HEK293 (cell line): ENCODE data around the gene NUBPL.
"Not testable (repeated sequence)": the region's sequence is repeated elsewhere in the genome, so short reads cannot be mapped to it uniquely, and the experiment has no call there.

Source experiments
- CTCF ChIA-PET: fragments of 350-600 bp; formaldehyde crosslinking; extraction: SDS; loops from one replicate; lab custom pipeline; 2021; ENCODE audit warnings: antibody characterized with exemption; lab: Yijun Ruan, JAX
- POLR2A ChIA-PET: fragments of 300-600 bp; formaldehyde crosslinking; extraction: SDS; loops from one replicate; lab custom pipeline; 2020; ENCODE audit warnings: antibody characterized with exemption, inconsistent platforms; lab: Yijun Ruan, JAX
- H3K27ac ChIP-seq: fragments of 200-500 bp; sonication (Bioruptor generic); 2 replicates; pipeline ENCODE4 v1.5.1; 2014; ENCODE audit warnings: low read depth, low read length, control low read depth, inconsistent platforms; ENCODE audit errors: extremely low read depth
- H3K36me3 ChIP-seq, 2 experiments: fragments of 200-500 bp in 1 of 2; sonication (Bioruptor generic) in 1 of 2; 1 replicate in 1 of 2; 2 replicates in 1 of 2; pipeline ENCODE4 v1.5.1; 2014 to 2017; ENCODE audit warnings: inconsistent platforms in 2 of 2, low read length in 2 of 2; ENCODE audit not compliant: control insufficient read depth in 2 of 2, insufficient read depth in 1 of 2
- H3K4me1 ChIP-seq: fragments of 200-500 bp; sonication (Bioruptor generic); 2 replicates; pipeline ENCODE4 v1.5.1; 2014; ENCODE audit warnings: mild to moderate bottlenecking, low read length, inconsistent platforms; ENCODE audit not compliant: control insufficient read depth, insufficient read depth
- H3K4me3 ChIP-seq: 2 replicates; pipeline ENCODE4 v1.5.1; 2011; ENCODE audit warnings: low read depth, mild to moderate bottlenecking, control low read depth, low read length, moderate library complexity
- H3K9me3 ChIP-seq: fragments of 200-500 bp; sonication (Bioruptor generic); 2 replicates; pipeline ENCODE4 v1.5.1; 2014; ENCODE audit warnings: low read depth, low read length, inconsistent platforms; ENCODE audit not compliant: control insufficient read depth, insufficient read depth
- GLI2 ChIP-seq: fragments of 450-650 bp; formaldehyde crosslinking; IDR thresholded peaks from 2 replicates; pipeline ENCODE4; 2017; ENCODE audit warnings: missing biosample characterization, missing genetic modification characterization, low read depth, borderline replicate concordance
- REST ChIP-seq: fragments of 450-650 bp; formaldehyde crosslinking; IDR thresholded peaks from 2 replicates; pipeline ENCODE4 v1.5.1; 2016; ENCODE audit warnings: missing biosample characterization, missing genetic modification characterization
- ZBTB11 ChIP-seq: fragments of 450-650 bp; formaldehyde crosslinking; conservative IDR thresholded peaks from 2 replicates; pipeline ENCODE4 v1.5.1; 2016; ENCODE audit warnings: low read depth, missing biosample characterization, missing genetic modification characterization
- ZBTB8A ChIP-seq: fragments of 450-650 bp; formaldehyde crosslinking; IDR thresholded peaks from 2 replicates; pipeline ENCODE4 v1.5.1; 2016; ENCODE audit warnings: missing biosample characterization, missing genetic modification characterization
- ZNF140 ChIP-seq: fragments of 450-650 bp; formaldehyde crosslinking; IDR thresholded peaks from 2 replicates; pipeline ENCODE4 v1.5.1; 2016; ENCODE audit warnings: missing biosample characterization, missing genetic modification characterization
- ZNF19 ChIP-seq: fragments of 450-650 bp; formaldehyde crosslinking; IDR thresholded peaks from 2 replicates; pipeline ENCODE4; 2016; ENCODE audit warnings: missing biosample characterization, missing genetic modification characterization, low read depth
- ZNF202 ChIP-seq: fragments of 450-650 bp; formaldehyde crosslinking; IDR thresholded peaks from 2 replicates; pipeline ENCODE4 v1.5.1; 2016; ENCODE audit warnings: missing biosample characterization, missing genetic modification characterization, borderline replicate concordance
- ZNF266 ChIP-seq: fragments of 450-650 bp; formaldehyde crosslinking; IDR thresholded peaks from 2 replicates; pipeline ENCODE4 v1.5.1; 2016; ENCODE audit warnings: missing biosample characterization, missing genetic modification characterization, low read depth
- ZNF354C ChIP-seq: fragments of 450-650 bp; formaldehyde crosslinking; IDR thresholded peaks from 2 replicates; pipeline ENCODE4 v1.5.1; 2016; ENCODE audit warnings: missing biosample characterization, missing genetic modification characterization, low read depth, borderline replicate concordance
- ZNF394 ChIP-seq: fragments of 450-650 bp; formaldehyde crosslinking; IDR thresholded peaks from 2 replicates; pipeline ENCODE4 v1.5.1; 2016; ENCODE audit warnings: missing biosample characterization, missing genetic modification characterization, mild to moderate bottlenecking, moderate library complexity, borderline replicate concordance
- ZNF426 ChIP-seq: fragments of 450-650 bp; formaldehyde crosslinking; IDR thresholded peaks from 2 replicates; pipeline ENCODE4 v1.5.1; 2017; ENCODE audit warnings: missing biosample characterization, missing genetic modification characterization, mild to moderate bottlenecking, inconsistent platforms, moderate library complexity
- ZNF433 ChIP-seq: fragments of 450-650 bp; formaldehyde crosslinking; IDR thresholded peaks from 2 replicates; pipeline ENCODE4 v1.5.1; 2016; ENCODE audit warnings: missing biosample characterization, missing genetic modification characterization, low read depth
- ZNF510 ChIP-seq: fragments of 450-650 bp; formaldehyde crosslinking; IDR thresholded peaks from 2 replicates; pipeline ENCODE4 v1.5.1; 2018; ENCODE audit warnings: mild to moderate bottlenecking, missing genetic modification characterization, missing biosample characterization; ENCODE audit not compliant: insufficient replicate concordance
- ZNF518A ChIP-seq: fragments of 450-650 bp; formaldehyde crosslinking; conservative IDR thresholded peaks from 2 replicates; pipeline ENCODE4 v1.5.1; 2016; ENCODE audit warnings: low read depth, missing biosample characterization, missing genetic modification characterization
- ZNF555 ChIP-seq: fragments of 450-650 bp; formaldehyde crosslinking; conservative IDR thresholded peaks from 2 replicates; pipeline ENCODE4 v1.5.1; 2017; ENCODE audit warnings: missing biosample characterization, mild to moderate bottlenecking, missing genetic modification characterization, inconsistent platforms
- ZNF558 ChIP-seq: fragments of 450-650 bp; formaldehyde crosslinking; IDR thresholded peaks from 2 replicates; pipeline ENCODE4 v1.5.1; 2016; ENCODE audit warnings: missing biosample characterization, missing genetic modification characterization
- ZNF560 ChIP-seq: fragments of 450-650 bp; formaldehyde crosslinking; IDR thresholded peaks from 2 replicates; pipeline ENCODE4 v1.5.1; 2017; ENCODE audit warnings: missing biosample characterization, missing genetic modification characterization, borderline replicate concordance
- ZNF623 ChIP-seq: fragments of 450-650 bp; formaldehyde crosslinking; IDR thresholded peaks from 2 replicates; pipeline ENCODE4 v1.5.1; 2016; ENCODE audit warnings: missing biosample characterization, missing genetic modification characterization
- ZNF629 ChIP-seq: fragments of 450-650 bp; formaldehyde crosslinking; IDR thresholded peaks from 2 replicates; pipeline ENCODE4 v1.5.1; 2017; ENCODE audit warnings: missing biosample characterization, missing genetic modification characterization
- ZNF654 ChIP-seq: fragments of 450-650 bp; formaldehyde crosslinking; IDR thresholded peaks from 2 replicates; pipeline ENCODE4 v1.5.1; 2016; ENCODE audit warnings: low read depth, missing biosample characterization, missing genetic modification characterization
- ZXDB ChIP-seq: fragments of 450-650 bp; formaldehyde crosslinking; IDR thresholded peaks from 2 replicates; pipeline ENCODE4 v1.5.1; 2016; ENCODE audit warnings: missing biosample characterization, missing genetic modification characterization

NUBPL gene

GRCh38 chr14:31890202-31890601, 329.0 kb downstream of the NUBPL start:
- CTCF ChIA-PET, H3K27ac ChIP-seq, H3K4me1 ChIP-seq, H3K9me3 ChIP-seq, H3K36me3 ChIP-seq, POLR2A ChIA-PET, H3K4me3 ChIP-seq: not testable (repeated sequence)
- TF ChIP-seq ZNF433 (tag by site-specific recombination) (peak; percentile 52; the same call in 1 of the 2 replicates), ZNF560 (peak; percentile 63; the same call in 1 of the 2 replicates), ZNF558 (tag by site-specific recombination) (peak; percentile 68; the same call in 1 of the 2 replicates), ZNF202 (peak; percentile 71; the same call in 1 of the 2 replicates), ZNF266 (tag by site-specific recombination) (peak; percentile 53; the same call in 1 of the 2 replicates), ZNF510 (tag by site-specific recombination) (peak; percentile 43), ZNF654 (tag by site-specific recombination) (peak; percentile 14; the same call in 1 of the 2 replicates), REST (tag by site-specific recombination) (peak; percentile 31; the same call in 1 of the 2 replicates), GLI2 (tag by site-specific recombination) (peak; percentile 10; the same call in 1 of the 2 replicates), ZXDB (tag by site-specific recombination) (peak; percentile 59), ZNF140 (peak; percentile 33; the same call in 1 of the 2 replicates), ZBTB8A (tag by site-specific recombination) (peak; percentile 73), ZNF354C (tag by site-specific recombination) (0 out of 2 replicates have a peak, but pooled peaks have one; percentile 21), ZNF394 (tag by site-specific recombination) (peak; percentile 88), ZNF623 (tag by site-specific recombination) (peak; percentile 67), ZNF629 (tag by site-specific recombination) (0 out of 2 replicates have a peak, but pooled peaks have one; percentile 17), ZNF426 (peak; percentile 73), ZNF555 (peak; percentile 78), ZNF518A (tag by site-specific recombination) (peak; percentile 87), ZNF19 (0 out of 2 replicates have a peak, but pooled peaks have one; percentile 34), ZBTB11 (tag by site-specific recombination) (peak; percentile 67)
